ENCODE measurements around the gene EIF3M.

Gene EIF3M

GRCh38 chr11:32555091-32555490 is 28.5 kb upstream of the EIF3M start:
- Histone ChIP-seq H3K9me3 (ENCODE audit: control insufficient read depth, low read length) (no peaks in the 10 kb centered on the region), H2BK5ac (ENCODE audit: low read depth, low read length, poor library complexity, severe bottlenecking) (no peak overlapping the region), H4K8ac (ENCODE audit: low read length) (no peak overlapping the region), H3K18ac (ENCODE audit: low read depth in 1 of 2, low read length in 2 of 2) (no peak overlapping the region), H3K4me3 (ENCODE audit: insufficient read depth in 1 of 2, low read depth in 1 of 2, low read length in 2 of 2) (no peak overlapping the region), H3K27me3 (ENCODE audit: control insufficient read depth in 1 of 2, insufficient read depth in 1 of 2, low read length in 2 of 2) (peaks cover 0 to under 1% of the 10 kb centered on the region in 2 experiments), H3K79me1 (replicated peaks; ENCODE audit: low read length, poor library complexity, severe bottlenecking) (no peaks in the 10 kb centered on the region), H4K91ac (ENCODE audit: low read length) (no peak overlapping the region), H3K9ac (ENCODE audit: low read length) (no peak overlapping the region), H2AK5ac (ENCODE audit: low read length, severe bottlenecking) (no peak overlapping the region), H3K14ac (ENCODE audit: low read length in 2 of 2) (no peak overlapping the region), H3K23ac (ENCODE audit: low read length in 2 of 2) (no peak overlapping the region), H3K4me1 (ENCODE audit: control insufficient read depth, insufficient read depth, low read depth, low read length) (no peaks in the 10 kb centered on the region), H2BK15ac (ENCODE audit: low read depth, poor library complexity, severe bottlenecking) (no peak overlapping the region), H3K27ac (ENCODE audit: low read length, poor library complexity, severe bottlenecking) (no peak overlapping the region), H3K4me2 (ENCODE audit: low read length, poor library complexity, severe bottlenecking) (no peak overlapping the region), H2BK120ac (ENCODE audit: low read depth, low read length) (no peak overlapping the region), H2AFZ (ENCODE audit: low read depth, low read length) (no peak overlapping the region), H2BK12ac (ENCODE audit: low read length in 2 of 2) (no peak overlapping the region), H3K36me3 (ENCODE audit: control insufficient read depth in 1 of 2, insufficient read depth in 2 of 2, low read depth in 1 of 2, low read length in 2 of 2) (no peaks in the 10 kb centered on the region), H3K4ac (ENCODE audit: low read depth in 1 of 2, low read length in 2 of 2) (no peak overlapping the region)
- 64% methylated on average over 3 of the region's 4 CpGs for WGBS
- DNase-seq = no peak

GRCh38 chr11:32555895-32556294 is 27.7 kb upstream of the EIF3M start:
- no peak overlapping the region for H2AK5ac ChIP-seq (ENCODE audit: low read length, severe bottlenecking)
- H3K4me1 ChIP-seq (ENCODE audit: control insufficient read depth, insufficient read depth, low read depth, low read length) = no peaks in the 10 kb centered on the region
- peak overlapping the region in 1 of 2 experiments; percentile 14 for H3K4me3 ChIP-seq (ENCODE audit: insufficient read depth in 1 of 2, low read depth in 1 of 2, low read length in 2 of 2)
- H3K79me1 ChIP-seq (replicated peaks; ENCODE audit: low read length, poor library complexity, severe bottlenecking) = no peaks in the 10 kb centered on the region
- H3K9me3 ChIP-seq (ENCODE audit: control insufficient read depth, low read length) = no peaks in the 10 kb centered on the region
- no peak overlapping the region for H2BK120ac ChIP-seq (ENCODE audit: low read depth, low read length)
- H2BK15ac ChIP-seq (ENCODE audit: low read depth, poor library complexity, severe bottlenecking) = no peak overlapping the region
- H3K4me2 ChIP-seq (ENCODE audit: low read length, poor library complexity, severe bottlenecking) = no peak overlapping the region
- no peak overlapping the region for H2BK5ac ChIP-seq (ENCODE audit: low read depth, low read length, poor library complexity, severe bottlenecking)
- no peak overlapping the region for H3K18ac ChIP-seq (ENCODE audit: low read depth in 1 of 2, low read length in 2 of 2)
- no peak overlapping the region for H2BK12ac ChIP-seq (ENCODE audit: low read length in 2 of 2)
- no peak overlapping the region for H3K9ac ChIP-seq (ENCODE audit: low read length)
- H3K27me3 ChIP-seq (ENCODE audit: control insufficient read depth in 1 of 2, insufficient read depth in 1 of 2, low read length in 2 of 2) = no peaks in the 10 kb centered on the region
- 78% methylated on average over 7 of the region's 7 CpGs for WGBS
- no peak overlapping the region for H4K8ac ChIP-seq (ENCODE audit: low read length)
- no peak for DNase-seq
- no peak overlapping the region for H3K27ac ChIP-seq (ENCODE audit: low read length, poor library complexity, severe bottlenecking)
- no peak overlapping the region for H3K23ac ChIP-seq (ENCODE audit: low read length in 2 of 2)
- no peak overlapping the region for H2AFZ ChIP-seq (ENCODE audit: low read depth, low read length)
- no peak overlapping the region for H3K4ac ChIP-seq (ENCODE audit: low read depth in 1 of 2, low read length in 2 of 2)
- no peak overlapping the region for H4K91ac ChIP-seq (ENCODE audit: low read length)
- H3K36me3 ChIP-seq (ENCODE audit: control insufficient read depth in 1 of 2, insufficient read depth in 2 of 2, low read depth in 1 of 2, low read length in 2 of 2) = no peaks in the 10 kb centered on the region
- no peak overlapping the region for H3K14ac ChIP-seq (ENCODE audit: low read length in 2 of 2)

- no peak overlapping the region for H2BK12ac ChIP-seq (ENCODE audit: low read length in 2 of 2)
- H3K79me1 ChIP-seq (replicated peaks; ENCODE audit: low read length, poor library complexity, severe bottlenecking) = no peaks in the 10 kb centered on the region
- 92% methylated on average over 11 of the region's 11 CpGs for WGBS
- no peak overlapping the region for H3K23ac ChIP-seq (ENCODE audit: low read length in 2 of 2)
- no peak overlapping the region for H2AFZ ChIP-seq (ENCODE audit: low read depth, low read length)
- no peak overlapping the region for H2AK5ac ChIP-seq (ENCODE audit: low read length, severe bottlenecking)
- H3K18ac ChIP-seq (ENCODE audit: low read depth in 1 of 2, low read length in 2 of 2) = no peak overlapping the region
- no peak overlapping the region for H2BK120ac ChIP-seq (ENCODE audit: low read depth, low read length)
- H3K9me3 ChIP-seq (ENCODE audit: control insufficient read depth, low read length) = no peaks in the 10 kb centered on the region
- H3K9ac ChIP-seq (ENCODE audit: low read length) = no peak overlapping the region
- no peak overlapping the region for H2BK5ac ChIP-seq (ENCODE audit: low read depth, low read length, poor library complexity, severe bottlenecking)
- no peak overlapping the region for H3K27ac ChIP-seq (ENCODE audit: low read length, poor library complexity, severe bottlenecking)
- H3K4me3 ChIP-seq (ENCODE audit: insufficient read depth in 1 of 2, low read depth in 1 of 2, low read length in 2 of 2) = no peak overlapping the region
- no peak overlapping the region for H4K91ac ChIP-seq (ENCODE audit: low read length)
- DNase-seq = no peak
- no peak overlapping the region for H4K8ac ChIP-seq (ENCODE audit: low read length)
- no peak overlapping the region for H3K14ac ChIP-seq (ENCODE audit: low read length in 2 of 2)
- no peak overlapping the region for H2BK15ac ChIP-seq (ENCODE audit: low read depth, poor library complexity, severe bottlenecking)
- H3K4ac ChIP-seq (ENCODE audit: low read depth in 1 of 2, low read length in 2 of 2) = no peak overlapping the region
- peaks cover 1% of the 10 kb centered on the region for H3K4me1 ChIP-seq (ENCODE audit: control insufficient read depth, insufficient read depth, low read depth, low read length)
- no peaks in the 10 kb centered on the region for H3K27me3 ChIP-seq (ENCODE audit: control insufficient read depth in 1 of 2, insufficient read depth in 1 of 2, low read length in 2 of 2)
- no peaks in the 10 kb centered on the region for H3K36me3 ChIP-seq (ENCODE audit: control insufficient read depth in 1 of 2, insufficient read depth in 2 of 2, low read depth in 1 of 2, low read length in 2 of 2)
- no peak overlapping the region for H3K4me2 ChIP-seq (ENCODE audit: low read length, poor library complexity, severe bottlenecking)
Measured at GRCh38 chr11:32561835-32562234, 21.8 kb upstream of the EIF3M start.

- Histone ChIP-seq H3K27me3 (ENCODE audit: control insufficient read depth in 1 of 2, insufficient read depth in 1 of 2, low read length in 2 of 2) (peaks cover 0 to 4% of the 10 kb centered on the region in 2 experiments), H3K23ac (ENCODE audit: low read length in 2 of 2) (no peak overlapping the region), H2BK5ac (ENCODE audit: low read depth, low read length, poor library complexity, severe bottlenecking) (no peak overlapping the region), H3K4ac (ENCODE audit: low read depth in 1 of 2, low read length in 2 of 2) (no peak overlapping the region), H4K91ac (ENCODE audit: low read length) (no peak overlapping the region), H2AK5ac (ENCODE audit: low read length, severe bottlenecking) (no peak overlapping the region), H2AFZ (ENCODE audit: low read depth, low read length) (no peak overlapping the region), H3K9me3 (ENCODE audit: control insufficient read depth, low read length) (no peaks in the 10 kb centered on the region), H3K36me3 (ENCODE audit: control insufficient read depth in 1 of 2, insufficient read depth in 2 of 2, low read depth in 1 of 2, low read length in 2 of 2) (no peaks in the 10 kb centered on the region), H3K27ac (ENCODE audit: low read length, poor library complexity, severe bottlenecking) (no peak overlapping the region), H3K4me3 (ENCODE audit: insufficient read depth in 1 of 2, low read depth in 1 of 2, low read length in 2 of 2) (no peak overlapping the region), H3K9ac (ENCODE audit: low read length) (no peak overlapping the region), H3K14ac (ENCODE audit: low read length in 2 of 2) (no peak overlapping the region), H4K8ac (ENCODE audit: low read length) (no peak overlapping the region), H2BK120ac (ENCODE audit: low read depth, low read length) (no peak overlapping the region), H3K4me2 (ENCODE audit: low read length, poor library complexity, severe bottlenecking) (no peak overlapping the region), H2BK15ac (ENCODE audit: low read depth, poor library complexity, severe bottlenecking) (no peak overlapping the region), H3K18ac (ENCODE audit: low read depth in 1 of 2, low read length in 2 of 2) (no peak overlapping the region), H3K4me1 (ENCODE audit: control insufficient read depth, insufficient read depth, low read depth, low read length) (peaks cover 1% of the 10 kb centered on the region), H3K79me1 (replicated peaks; ENCODE audit: low read length, poor library complexity, severe bottlenecking) (no peaks in the 10 kb centered on the region), H2BK12ac (ENCODE audit: low read length in 2 of 2) (no peak overlapping the region)
- DNase-seq = no peak
- 84% methylated on average over 9 of the region's 10 CpGs for WGBS
Measured at GRCh38 chr11:32562839-32563599, 20.6 kb upstream of the EIF3M start.

Data from mesenchymal stem cell (in vitro differentiated cells and primary cell).